Measurements from ENCODE around the gene SLC22A23.

SLC22A23 gene

DNA sequence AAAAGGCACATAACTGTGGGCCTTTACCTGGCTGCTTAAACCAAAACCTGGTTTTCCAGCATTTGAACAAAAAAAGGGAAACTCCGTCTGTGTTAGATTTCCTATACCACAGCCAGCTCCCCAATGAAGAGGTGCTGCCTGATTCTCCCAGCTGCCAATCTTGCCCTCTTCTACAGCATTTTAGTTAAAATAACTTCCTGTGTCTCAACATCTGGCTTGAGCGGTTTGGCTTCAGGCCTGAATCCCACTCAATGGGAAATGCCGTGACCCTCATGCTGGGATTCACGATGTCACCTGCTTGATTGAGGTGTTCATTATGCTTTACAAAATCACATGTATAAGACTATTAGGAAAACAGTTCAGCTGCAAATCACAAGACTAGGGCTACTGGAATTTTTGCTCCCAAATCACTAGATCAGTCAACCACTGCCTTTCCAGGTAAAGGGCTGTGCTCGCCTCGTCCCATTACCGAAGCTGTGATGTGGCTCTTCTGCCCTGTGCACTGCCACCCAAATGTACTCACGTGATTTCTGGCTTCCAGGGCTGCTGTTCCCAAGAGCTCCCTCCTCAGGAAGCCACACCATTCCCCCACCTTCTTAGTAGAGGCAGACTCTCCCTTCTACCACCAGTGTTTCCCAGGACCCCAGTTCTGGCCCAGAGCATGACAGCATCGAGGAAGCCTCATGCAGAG, 103.5 kb downstream of the SLC22A23 start:
- H3K27ac ChIP-seq = no peak overlapping the region
- peaks cover 83 to 96% (median 92%) of the 10 kb centered on the region in 10 experiments for H3K4me1 ChIP-seq

DNA sequence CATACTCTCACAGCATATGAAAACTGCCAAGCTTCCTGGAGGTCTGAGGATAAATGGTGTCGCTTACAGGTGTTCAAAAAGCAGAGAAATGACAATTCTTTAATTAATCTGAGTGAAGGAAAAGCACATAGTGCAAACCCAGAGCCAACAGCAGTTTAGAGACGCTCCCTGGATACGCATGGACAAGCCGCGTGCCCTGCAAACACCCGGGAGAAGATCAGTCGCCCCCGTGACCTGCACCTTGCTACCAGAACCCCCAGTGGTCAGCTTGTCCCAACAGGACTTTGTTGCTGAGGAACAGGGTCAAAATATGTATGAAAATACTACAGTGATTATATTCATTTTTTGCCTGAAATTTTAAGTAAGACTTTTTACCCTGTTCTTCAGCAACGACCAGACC, 104.2 kb downstream of the SLC22A23 start:
- TF ChIP-seq Cebpa-rat (IDR thresholded peaks at IDR 0.05) = no peak
- H3K36me3 ChIP-seq = no peaks in the 10 kb centered on the region
- H3K9me3 ChIP-seq (replicated peaks in 1 of 11) = no peaks in the 10 kb centered on the region
- no peaks in the 10 kb centered on the region for H4K20me1 ChIP-seq
- no peaks in the 10 kb centered on the region for H3K27me3 ChIP-seq
- H3K9ac ChIP-seq = peak overlapping the region in 2 of 11 experiments; percentile 3 to 21; a peak in 2 of 22 replicates
- H3K4me2 ChIP-seq = peak overlapping the region; percentile 51 to 96 (median 91)
- no peak overlapping the region; a peak in 1 of 22 replicates for H3K27ac ChIP-seq
- H3K4me1 ChIP-seq = peaks cover 77 to 97% (median 94%) of the 10 kb centered on the region in 10 experiments
- no peak overlapping the region for H3K4me3 ChIP-seq

More for the DNA sequence above, 103.5 kb downstream of the SLC22A23 start:
- Histone ChIP-seq H4K20me1 (no peaks in the 10 kb centered on the region), H3K27me3 (no peaks in the 10 kb centered on the region), H3K36me3 (no peaks in the 10 kb centered on the region), H3K9me3 (replicated peaks in 1 of 11) (no peaks in the 10 kb centered on the region), H3K9ac (0 out of 22 replicates have a peak overlapping the region, but pooled peaks of 1 of the 11 experiments have one; percentile 21), H3K4me3 (no peak overlapping the region), H3K4me2 (peak overlapping the region; percentile 51 to 96 (median 91))
- TF ChIP-seq Cebpa-rat (IDR thresholded peaks at IDR 0.05) = no peak

DNA sequence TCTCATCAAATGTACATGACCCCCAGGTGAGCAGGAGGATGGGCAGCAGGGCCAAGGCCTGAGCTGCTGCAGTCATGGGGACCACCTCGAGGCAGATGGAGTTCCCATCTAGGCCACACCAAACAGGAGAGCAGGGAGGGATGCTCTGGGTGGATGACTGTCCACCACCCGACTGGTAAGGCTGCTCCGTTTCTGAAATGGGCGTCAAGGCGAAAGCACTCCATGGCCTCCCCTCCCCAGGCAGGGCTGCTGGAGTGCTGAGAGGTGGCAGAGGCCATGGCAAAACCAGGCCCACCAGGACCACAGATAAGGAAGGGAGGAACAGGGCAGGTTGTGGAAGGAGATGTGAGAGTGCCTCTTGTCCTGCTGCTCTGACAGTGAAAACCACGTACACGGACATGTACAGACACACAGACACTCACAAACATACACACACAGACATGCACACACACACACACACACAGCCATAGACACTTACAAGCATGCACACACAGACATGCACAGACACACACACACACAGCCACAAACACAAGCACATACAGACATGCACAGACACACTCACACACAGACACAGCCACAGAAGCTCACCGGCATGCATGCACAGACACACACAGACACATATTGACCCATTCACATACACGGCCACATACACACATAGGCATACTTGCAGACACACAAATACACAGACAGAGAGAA, 104.9 kb downstream of the SLC22A23 start:
- Histone ChIP-seq H4K20me1 (no peaks in the 10 kb centered on the region), H3K9me3 (replicated peaks in 1 of 11) (no peaks in the 10 kb centered on the region), H3K4me1 (peaks cover 70 to 97% (median 94%) of the 10 kb centered on the region in 10 experiments), H3K9ac (peak overlapping the region in 1 of 11 experiments; percentile 26; a peak in 1 of 22 replicates), H3K4me2 (peak overlapping the region; percentile 51 to 96 (median 91); a peak in 21 of 22 replicates), H3K4me3 (no peak overlapping the region), H3K27ac (peak overlapping the region in 2 of 11 experiments; percentile 23 to 29; a peak in 2 of 22 replicates), H3K36me3 (no peaks in the 10 kb centered on the region), H3K27me3 (no peaks in the 10 kb centered on the region)
- no peak for TF ChIP-seq Cebpa-rat (IDR thresholded peaks at IDR 0.05)

DNA sequence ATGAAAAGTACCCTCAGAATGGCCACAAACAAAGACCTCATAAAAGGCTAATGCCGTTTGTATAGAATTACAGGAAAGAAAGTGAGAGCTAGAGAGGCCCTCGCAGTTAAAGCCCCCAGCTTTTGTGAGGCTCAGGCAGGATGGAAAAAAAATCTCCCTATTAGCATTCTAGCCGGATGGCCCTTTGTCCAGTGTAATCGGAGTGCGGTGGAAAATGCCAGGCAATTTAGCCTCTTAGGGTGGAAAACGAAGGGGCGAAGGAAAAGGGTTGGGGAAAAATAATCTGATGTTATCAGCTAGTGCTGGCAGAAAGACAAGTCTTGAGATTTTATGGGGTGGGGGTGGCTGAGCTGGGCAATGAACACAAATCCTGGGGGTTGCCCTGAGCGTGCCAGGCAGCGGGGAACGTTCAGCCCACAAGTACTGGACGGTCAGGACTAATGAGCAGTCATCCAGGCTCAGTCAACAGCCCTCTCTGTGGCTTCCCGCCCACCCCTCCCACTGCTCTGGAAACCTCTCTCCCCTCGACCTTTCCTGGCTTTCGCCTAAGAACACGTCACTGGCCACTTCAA, 105.7 kb downstream of the SLC22A23 start:
- Histone ChIP-seq H3K36me3 (no peaks in the 10 kb centered on the region), H3K27ac (peak overlapping the region in 4 of 11 experiments; percentile 5 to 83 (median 65); a peak in 4 of 22 replicates), H3K4me1 (peaks cover 64 to 97% (median 94%) of the 10 kb centered on the region in 10 experiments), H4K20me1 (no peaks in the 10 kb centered on the region), H3K9ac (peak overlapping the region in 1 of 11 experiments; percentile 71; a peak in 1 of 22 replicates), H3K4me2 (peak overlapping the region in 10 of 11 experiments; percentile 10 to 96 (median 89); a peak in 19 of 22 replicates), H3K27me3 (no peaks in the 10 kb centered on the region), H3K9me3 (replicated peaks in 1 of 11) (no peaks in the 10 kb centered on the region), H3K4me3 (no peak overlapping the region)
- no peak for TF ChIP-seq Cebpa-rat (IDR thresholded peaks at IDR 0.05)

DNA sequence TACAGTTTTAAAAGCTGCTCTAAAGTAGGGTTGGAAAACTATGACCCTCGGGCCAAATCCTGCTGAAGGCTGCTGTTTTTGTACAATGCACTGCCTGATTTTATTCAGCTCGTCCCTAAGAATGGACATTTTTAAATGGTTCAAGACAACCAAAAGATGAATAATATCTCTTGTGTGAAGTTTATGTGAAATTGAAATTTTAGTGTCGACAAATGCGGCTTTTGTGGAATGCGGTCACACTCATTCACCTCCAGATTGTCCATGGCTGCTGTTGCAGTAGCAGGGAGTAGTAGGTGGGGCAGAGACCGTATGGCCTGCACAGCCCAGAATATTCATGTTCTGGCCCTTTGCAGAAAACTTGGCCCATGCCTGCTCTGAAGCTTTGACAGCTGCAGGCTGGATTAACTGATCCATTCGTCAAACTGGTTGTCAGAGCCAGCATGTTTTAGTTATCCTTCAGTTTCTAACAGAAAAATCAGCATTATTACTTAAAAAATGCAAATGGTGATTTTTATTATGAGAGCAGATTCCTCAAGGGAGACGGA, 106.5 kb downstream of the SLC22A23 start:
- Histone ChIP-seq H3K9ac (peak overlapping the region in 3 of 11 experiments; percentile 48 to 71 (median 69); a peak in 3 of 22 replicates), H4K20me1 (no peaks in the 10 kb centered on the region), H3K27ac (peak overlapping the region in 5 of 11 experiments; percentile 67 to 84 (median 82); a peak in 9 of 22 replicates), H3K9me3 (replicated peaks in 1 of 11) (no peaks in the 10 kb centered on the region), H3K36me3 (no peaks in the 10 kb centered on the region), H3K4me2 (peak overlapping the region in 10 of 11 experiments; percentile 60 to 96 (median 89); a peak in 19 of 22 replicates), H3K4me1 (peaks cover 67 to 100% (median 98%) of the 10 kb centered on the region in 10 experiments), H3K4me3 (no peak overlapping the region), H3K27me3 (no peaks in the 10 kb centered on the region)
- TF ChIP-seq Cebpa-rat (IDR thresholded peaks at IDR 0.05) = no peak

DNA sequence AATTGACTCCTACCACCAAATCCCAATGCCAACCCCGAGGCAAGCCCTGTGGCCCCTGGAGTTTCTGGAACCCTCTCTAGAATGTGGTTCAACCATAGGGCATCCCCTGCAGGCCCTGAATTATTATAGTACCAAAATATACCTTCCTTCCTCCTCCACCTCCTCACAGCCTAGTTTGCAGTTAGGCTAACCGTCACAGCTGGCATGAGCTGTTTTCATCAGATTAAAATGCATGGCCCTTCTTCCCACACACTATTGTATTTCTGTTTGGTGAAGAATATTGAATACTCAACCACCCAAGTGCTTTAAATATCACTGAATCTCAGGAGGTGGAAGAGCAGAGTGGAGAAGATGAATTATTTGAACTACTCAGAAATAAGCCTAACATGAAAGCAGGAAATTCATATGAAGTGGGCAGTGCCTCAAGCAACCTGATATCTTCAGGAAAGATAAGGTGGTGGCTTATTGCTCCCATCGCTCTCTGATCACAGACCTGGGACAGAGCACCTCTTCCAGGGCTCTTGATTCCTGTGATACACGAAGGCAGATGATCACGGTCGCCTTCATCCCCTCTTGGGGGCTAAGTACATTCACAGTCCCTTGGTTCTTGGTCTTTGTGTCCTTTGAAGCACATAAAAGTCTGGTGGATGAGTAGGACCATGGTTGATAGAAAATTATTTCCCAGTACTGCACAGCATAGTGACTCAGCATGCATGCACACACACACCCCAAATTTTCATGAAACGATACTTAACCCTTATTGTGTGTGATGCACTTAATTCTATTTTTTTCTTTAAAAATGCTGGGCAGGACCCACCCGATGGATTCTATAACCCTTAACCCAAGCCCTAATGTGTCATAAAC, 107.2 kb downstream of the SLC22A23 start:
- Histone ChIP-seq H3K4me2 (peak overlapping the region; percentile 60 to 96 (median 87)), H3K4me3 (peak overlapping the region in 6 of 10 experiments; percentile 6 to 44 (median 21); a peak in 7 of 20 replicates), H4K20me1 (no peaks in the 10 kb centered on the region), H3K36me3 (no peaks in the 10 kb centered on the region), H3K27me3 (no peaks in the 10 kb centered on the region), H3K4me1 (peaks cover 62 to 100% (median 97%) of the 10 kb centered on the region in 10 experiments), H3K27ac (peak overlapping the region in 8 of 11 experiments; percentile 17 to 84 (median 74); a peak in 15 of 22 replicates), H3K9ac (peak overlapping the region in 6 of 11 experiments; percentile 18 to 71 (median 66); a peak in 9 of 22 replicates), H3K9me3 (replicated peaks in 1 of 11) (no peaks in the 10 kb centered on the region)
- TF ChIP-seq Cebpa-rat (IDR thresholded peaks at IDR 0.05) = no peak

DNA sequence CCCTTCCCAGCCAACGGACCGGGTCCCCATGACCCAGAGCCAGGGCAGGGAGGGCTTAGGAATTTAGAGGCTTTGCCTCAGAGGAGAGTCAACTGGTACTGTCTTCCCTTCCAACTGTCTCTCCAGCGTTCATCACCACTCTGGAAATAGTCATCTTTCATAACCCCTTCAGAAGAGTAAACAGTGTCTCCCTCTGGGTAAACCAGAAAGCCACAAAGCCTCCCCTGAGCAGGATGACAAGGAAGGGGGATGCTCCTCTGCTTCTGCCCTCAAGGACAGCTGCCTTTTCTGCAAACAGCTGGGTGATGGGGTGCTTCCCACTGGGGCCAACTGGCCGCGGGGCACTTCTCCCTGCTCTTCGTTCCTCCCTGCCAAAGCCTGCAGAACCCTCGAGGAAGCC, 108.0 kb downstream of the SLC22A23 start:
- no peaks in the 10 kb centered on the region for H3K36me3 ChIP-seq
- H3K4me3 ChIP-seq = peak overlapping the region in 6 of 10 experiments; percentile 6 to 44 (median 21); a peak in 8 of 20 replicates
- TF ChIP-seq Cebpa-rat (IDR thresholded peaks at IDR 0.05) = no peak
- H4K20me1 ChIP-seq = no peaks in the 10 kb centered on the region
- peak overlapping the region in 8 of 11 experiments; percentile 42 to 84 (median 74); a peak in 16 of 22 replicates for H3K27ac ChIP-seq
- no peaks in the 10 kb centered on the region for H3K27me3 ChIP-seq
- peak overlapping the region in 7 of 11 experiments; percentile 10 to 71 (median 63); a peak in 11 of 22 replicates for H3K9ac ChIP-seq
- H3K9me3 ChIP-seq (replicated peaks in 1 of 11) = no peaks in the 10 kb centered on the region
- H3K4me1 ChIP-seq = peaks cover 62 to 100% (median 97%) of the 10 kb centered on the region in 10 experiments
- H3K4me2 ChIP-seq = peak overlapping the region; percentile 60 to 96 (median 87)

Measured in BLaER1 treated with 17β-estradiol and CSF1 and Interleukin-3, amounts not matched to agents 10 nM and 100 nM (cell line).